Ishikawa (cell line): ENCODE data around the gene DOCK2.

ENCODE experiments used
- CEBPB ChIP-seq: IDR thresholded peaks from 2 replicates; pipeline ENCODE4 v1.6.1; 2012
- CREB1 ChIP-seq: IDR thresholded peaks from 2 replicates; pipeline ENCODE4 v1.6.1; 2012; ENCODE audit warnings: low read depth
- EP300 ChIP-seq: IDR thresholded peaks from 2 replicates; pipeline ENCODE4 v1.6.1; 2012; ENCODE audit warnings: borderline replicate concordance
- FOXM1 ChIP-seq: IDR thresholded peaks from 2 replicates; pipeline ENCODE4 v1.6.1; 2012; ENCODE audit warnings: low read depth, borderline replicate concordance
- RAD21 ChIP-seq: IDR thresholded peaks from 2 replicates; pipeline ENCODE4 v1.6.1; 2012; ENCODE audit warnings: low read depth
- REST ChIP-seq: IDR thresholded peaks from 2 replicates; pipeline ENCODE4 v1.6.1; 2012; ENCODE audit warnings: low read depth, mild to moderate bottlenecking
- YY1 ChIP-seq: IDR thresholded peaks from 2 replicates; pipeline ENCODE4 v1.6.1; 2012; ENCODE audit warnings: low read depth

GRCh38 chr5:169695919-169696490, 58.9 kb downstream of the DOCK2 start:
- TF ChIP-seq EP300 (no peak), CREB1 (no peak), YY1 (no peak), REST (no peak), CEBPB (no peak), RAD21 (no peak), FOXM1 (no peak)
